PFSK-1 (cell line): ENCODE measurements around the gene CEBPA.

Source experiments
- FOXP2 ChIP-seq: optimal IDR thresholded peaks from 2 replicates; pipeline ENCODE3; 2011; ENCODE audit warnings: borderline replicate concordance, control low read depth, inconsistent platforms; ENCODE audit not compliant: insufficient read depth; ENCODE audit errors: extremely low read length, extremely low read depth
- POLR2AphosphoS5 ChIP-seq: IDR thresholded peaks from 2 replicates; pipeline ENCODE4 v1.6.1; 2012; ENCODE audit warnings: low read depth, mild to moderate bottlenecking, control low read depth, low read length, moderate library complexity
- REST ChIP-seq, 2 experiments: IDR thresholded peaks; 2 replicates each; pipeline versions ENCODE4 v1.6.1 to v1.8.0; 2011 to 2012; ENCODE audit warnings: low read depth in 2 of 2, low read length in 2 of 2, control low read depth in 1 of 2, inconsistent platforms in 1 of 2, mild to moderate bottlenecking in 1 of 2, moderate library complexity in 1 of 2; ENCODE audit not compliant: insufficient read depth in 1 of 2
- SIN3A ChIP-seq: IDR thresholded peaks from 2 replicates; pipeline ENCODE4 v1.6.1; 2012; ENCODE audit warnings: mild to moderate bottlenecking, low read length, moderate library complexity, borderline replicate concordance; ENCODE audit not compliant: insufficient read depth
- TAF1 ChIP-seq: IDR thresholded peaks from 2 replicates; pipeline ENCODE4 v1.6.1; 2012; ENCODE audit warnings: low read length, control low read depth, borderline replicate concordance; ENCODE audit not compliant: insufficient read depth

CEBPA gene

DNA sequence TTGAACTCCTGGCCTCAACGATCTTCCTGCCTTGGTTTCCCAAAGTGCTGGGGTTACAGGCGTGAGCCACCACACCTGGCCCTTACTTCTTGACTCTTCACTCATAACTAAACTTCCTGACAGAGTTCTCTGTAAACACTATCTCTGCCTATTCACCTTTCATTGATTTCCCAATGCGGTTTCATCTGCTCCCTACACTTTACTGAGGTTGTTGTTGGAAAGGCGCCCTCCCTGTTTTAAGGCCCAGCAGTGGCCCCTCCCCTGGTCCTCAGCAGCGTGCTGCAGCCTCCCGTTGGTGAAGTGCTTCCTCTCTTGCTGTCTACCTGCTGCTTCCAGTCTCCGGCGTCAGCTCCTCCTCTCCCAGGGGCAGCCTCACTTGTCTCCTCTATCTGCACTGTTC is 26.7 kb upstream of the CEBPA start:
- no peak for TF ChIP-seq SIN3A
- no peak for TF ChIP-seq REST (IDR thresholded peaks at IDR 0.05; ENCODE audit: insufficient read depth in 1 of 2, low read depth in 2 of 2, low read length in 2 of 2)
- no peak for TF ChIP-seq TAF1
- no peak for TF ChIP-seq FOXP2
- TF ChIP-seq POLR2AphosphoS5, result no peak

GRCh38 chr19:33325920-33326319 is 23.6 kb upstream of the CEBPA start:
- TF ChIP-seq TAF1 (no peak), SIN3A (no peak), REST (IDR thresholded peaks at IDR 0.05; ENCODE audit: insufficient read depth in 1 of 2, low read depth in 2 of 2, low read length in 2 of 2) (no peak), FOXP2 (no peak), POLR2AphosphoS5 (no peak)

GRCh38 chr19:33324628-33325027 is 22.3 kb upstream of the CEBPA start:
- no peak for TF ChIP-seq REST (IDR thresholded peaks at IDR 0.05; ENCODE audit: insufficient read depth in 1 of 2, low read depth in 2 of 2, low read length in 2 of 2)
- no peak for TF ChIP-seq POLR2AphosphoS5
- TF ChIP-seq FOXP2, result no peak
- TF ChIP-seq SIN3A, result no peak
- TF ChIP-seq TAF1, result no peak

- no peak for TF ChIP-seq TAF1
- TF ChIP-seq FOXP2, result no peak
- no peak for TF ChIP-seq SIN3A
- TF ChIP-seq POLR2AphosphoS5, result no peak
- TF ChIP-seq REST (IDR thresholded peaks at IDR 0.05; ENCODE audit: insufficient read depth in 1 of 2, low read depth in 2 of 2, low read length in 2 of 2), result no peak
These were observed 20.9 kb upstream of the CEBPA start for GRCh38 chr19:33323093-33323820.
